NK-92 (cell line): ENCODE results near the gene ZNF687.

ENCODE experiments used
- DNase-seq: peaks from one replicate; lab custom pipeline; 2025; ENCODE audit not compliant: unreplicated experiment; lab: John Stamatoyannopoulos, UW

The ZNF687 gene

GRCh38 chr1:151312411-151312810, 30.3 kb downstream of the ZNF687 start:
- DNase-seq = no peak

GRCh38 chr1:151312826-151313225, 30.7 kb downstream of the ZNF687 start:
- no peak for DNase-seq

DNA sequence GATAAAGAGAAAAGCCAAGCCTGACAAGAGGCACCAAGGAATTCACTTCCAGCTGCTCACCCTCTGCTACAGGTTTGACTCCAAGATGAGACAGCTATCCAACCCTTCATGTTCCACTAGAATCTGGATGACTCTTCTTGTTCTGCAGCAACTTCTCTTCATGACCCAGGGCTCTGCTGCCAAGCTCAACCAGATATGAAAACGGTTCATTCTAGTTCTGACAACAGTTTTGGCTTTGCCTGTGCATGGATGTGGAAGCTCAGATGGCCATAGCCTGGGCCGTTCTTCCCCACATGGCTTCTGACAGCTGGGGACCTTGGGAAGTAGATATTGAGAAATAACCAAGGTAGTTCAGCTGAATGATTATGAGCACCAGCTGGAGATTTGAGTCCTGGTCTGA, 31.4 kb downstream of the ZNF687 start:
- DNase-seq = no peak

DNA sequence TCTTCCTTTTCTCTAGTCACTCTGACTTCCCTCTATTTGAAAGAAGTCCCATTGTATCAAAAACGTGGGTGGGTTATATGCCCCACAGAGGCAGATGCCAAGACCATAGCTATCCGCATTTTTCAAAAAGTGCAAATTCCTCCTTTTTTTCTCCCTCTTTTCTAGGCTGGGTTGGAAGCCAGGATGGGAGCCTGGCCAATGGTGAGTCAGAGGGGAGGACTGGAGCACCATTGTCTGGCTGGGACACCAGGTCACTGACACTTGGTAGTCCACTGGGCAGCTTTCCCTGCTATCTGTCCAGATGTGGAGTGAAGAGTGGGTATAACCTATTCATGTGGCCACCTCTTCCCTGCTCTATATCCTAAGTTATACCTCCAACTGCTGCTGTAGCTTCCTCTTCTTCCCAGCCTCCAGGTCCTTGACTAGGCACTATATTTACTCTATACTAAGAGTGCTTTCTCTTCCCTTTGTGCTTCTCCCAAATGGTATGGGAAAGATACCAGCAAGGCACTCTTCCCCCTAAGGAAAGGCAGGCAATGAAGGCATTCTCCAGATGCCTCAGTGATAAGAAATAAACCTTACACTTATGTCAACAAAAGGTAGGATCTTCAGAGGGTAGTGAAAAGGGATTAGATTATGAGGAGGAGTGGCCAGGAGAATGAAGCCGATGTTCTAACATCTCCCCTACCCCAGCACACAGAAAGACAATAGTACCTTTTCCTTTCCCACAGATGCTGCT, 32.2 kb downstream of the ZNF687 start:
- DNase-seq = no peak

DNA sequence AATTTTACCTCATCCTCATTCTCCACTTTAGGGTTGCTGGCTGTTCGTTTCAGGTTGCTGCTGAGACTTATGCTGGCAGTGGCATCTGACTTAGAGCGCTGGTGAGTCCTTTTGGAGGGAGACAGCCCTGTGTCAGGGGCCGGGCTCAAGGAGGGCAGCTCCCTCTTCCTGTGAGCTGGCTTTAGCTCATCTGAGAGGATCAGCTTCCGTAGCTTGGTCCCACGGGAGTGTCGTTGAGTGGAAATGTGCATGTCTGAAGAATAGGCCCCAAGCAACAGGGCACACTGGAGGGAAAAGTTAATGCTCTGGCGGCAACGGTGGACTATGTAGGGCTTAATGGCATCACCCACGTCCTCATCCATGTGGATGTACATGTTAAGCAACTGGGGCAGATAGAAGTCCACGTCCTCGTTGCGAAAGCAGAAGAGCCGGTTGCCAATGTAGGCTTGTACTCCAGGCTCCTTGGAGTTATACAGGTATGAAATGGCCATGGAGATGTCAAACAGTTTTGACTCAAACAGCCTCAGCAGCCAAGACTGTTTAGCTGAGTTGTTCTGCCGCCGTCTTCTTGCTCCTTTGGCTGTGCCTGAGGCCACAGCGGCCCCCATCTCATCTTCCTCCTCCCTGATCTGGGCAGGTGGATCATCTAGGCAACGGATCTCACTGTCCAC, 33.6 kb downstream of the ZNF687 start:
- DNase-seq = no peak

- no peak for DNase-seq
These were observed 36.9 kb downstream of the ZNF687 start for GRCh38 chr1:151318975-151319374.

DNA sequence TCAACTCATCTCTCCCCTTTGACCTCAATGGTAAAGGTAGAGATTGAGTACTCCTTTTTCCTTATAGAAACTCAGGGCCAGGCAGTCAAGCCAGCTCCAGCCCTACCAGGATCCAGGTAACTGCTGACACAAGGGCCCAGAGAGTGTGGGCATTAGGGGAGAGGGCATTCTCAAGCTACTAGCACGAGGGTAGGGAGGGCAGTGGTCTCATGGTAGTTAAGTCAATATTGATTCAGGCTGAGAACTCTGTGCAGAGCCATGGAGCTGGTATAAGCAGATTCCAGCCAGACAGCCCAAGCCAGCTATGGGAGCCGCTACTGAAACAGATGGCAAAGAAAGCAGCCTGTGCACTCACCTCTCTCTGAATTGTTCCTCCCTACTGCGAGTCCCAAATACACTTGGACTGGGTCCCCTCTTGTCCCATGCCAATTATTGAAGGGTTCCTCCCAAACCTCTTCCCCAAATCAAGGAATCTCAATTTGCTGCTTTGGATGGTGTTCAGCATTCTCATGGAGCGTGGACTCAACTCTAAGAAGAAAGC, 42.4 kb downstream of the ZNF687 start:
- DNase-seq = no peak

GRCh38 chr1:151325231-151325630, 43.1 kb downstream of the ZNF687 start:
- no peak for DNase-seq

- DNase-seq = no peak
These were observed 43.7 kb downstream of the ZNF687 start for GRCh38 chr1:151325646-151326429.

GRCh38 chr1:151326619-151327222, 44.6 kb downstream of the ZNF687 start:
- DNase-seq = no peak

GRCh38 chr1:151327223-151327902, 45.3 kb downstream of the ZNF687 start, which contains the start of gene PI4KB:
TSS of gene PI4KB (minus strand) at chr1:151327416. CDS start at chr1:151316481, 10,935 bp downstream.
- DNase-seq = peak; percentile 33

GRCh38 chr1:151327903-151328674, 46.0 kb downstream of the ZNF687 start:
- no peak for DNase-seq

DNA sequence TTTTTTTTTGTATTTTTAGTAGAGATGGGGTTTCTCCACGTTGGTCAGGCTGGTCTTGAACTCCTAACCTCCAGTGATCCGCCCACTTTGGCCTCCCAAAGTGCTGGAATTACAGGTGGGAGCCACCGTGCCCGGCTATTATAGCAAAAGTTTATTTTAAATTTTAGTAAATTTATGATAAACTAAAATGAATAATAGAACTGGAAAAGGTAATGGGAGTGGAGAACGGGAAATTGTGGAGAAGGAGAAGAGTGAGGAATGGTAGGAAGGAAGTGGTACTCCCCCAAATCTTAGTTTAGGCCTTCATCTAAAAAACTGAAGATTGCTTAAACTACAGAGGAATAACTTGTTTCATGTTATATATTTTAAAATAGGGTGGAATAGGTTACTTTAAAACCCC, 52.7 kb downstream of the ZNF687 start:
- no peak for DNase-seq

DNA sequence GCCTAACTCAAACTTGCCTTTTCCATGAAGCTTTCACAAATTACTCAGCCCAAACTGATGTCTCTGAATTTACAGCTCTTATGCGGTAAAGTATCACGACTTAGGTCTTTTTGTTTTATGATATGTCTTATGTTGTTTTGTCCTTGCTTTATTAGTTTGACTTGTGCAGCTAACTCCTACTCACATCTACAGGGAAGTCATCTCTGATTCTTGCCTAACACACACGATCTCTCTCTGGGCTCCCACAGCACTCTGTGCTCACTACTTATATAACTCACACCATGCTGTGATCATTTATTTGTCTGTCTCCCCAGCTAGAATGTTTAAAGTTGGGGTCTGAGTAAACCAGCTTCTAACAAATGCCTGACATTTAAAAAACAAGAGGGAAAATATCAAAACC, 54.5 kb downstream of the ZNF687 start:
- DNase-seq = no peak

DNA sequence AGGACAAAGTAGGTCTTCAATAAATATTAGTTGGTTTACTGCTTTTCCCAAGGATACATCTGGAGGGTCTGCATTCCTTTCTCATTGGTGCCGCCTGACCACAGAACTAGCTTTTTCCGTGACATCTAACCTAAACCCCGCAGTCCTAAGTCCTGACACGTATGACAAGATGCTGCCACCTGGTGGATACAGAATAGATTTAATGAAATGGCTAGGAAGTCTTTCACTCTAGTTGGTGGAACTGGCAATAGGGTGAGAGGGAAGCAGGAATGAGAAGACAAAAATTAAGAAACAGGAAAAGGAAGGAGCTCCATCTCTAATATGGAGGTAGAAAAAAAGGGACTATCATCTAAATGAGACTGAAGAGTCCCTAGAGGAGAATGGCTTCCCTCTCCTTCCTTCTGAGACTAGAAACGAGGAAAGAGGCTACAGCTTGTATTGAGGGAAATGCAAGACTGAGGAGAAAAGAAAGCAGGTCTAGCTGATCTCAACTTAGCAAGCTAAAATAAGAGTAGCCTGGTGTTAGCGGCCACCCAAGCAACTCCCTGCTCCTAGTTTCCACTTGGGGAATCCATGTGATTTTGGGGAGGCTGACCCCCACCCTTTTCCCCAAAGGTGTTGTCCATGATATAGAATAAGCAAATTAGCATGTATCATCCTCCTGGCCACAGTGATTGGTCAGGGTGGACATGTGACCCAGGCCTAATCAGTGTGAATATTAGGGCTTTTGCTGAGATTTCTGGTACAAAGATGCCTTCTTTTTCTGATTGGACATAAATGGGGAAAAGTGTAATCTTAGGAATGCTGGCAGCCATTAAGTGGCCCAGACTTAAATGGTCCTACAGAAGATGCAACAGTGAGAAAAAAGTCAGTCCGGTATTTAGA, 59.0 kb downstream of the ZNF687 start:
- no peak for DNase-seq
